Astrocyte (in vitro differentiated cells and primary cell): Measurements from ENCODE around the gene ASB6. TPM values are rescaled to one million over a fixed set of nuclear protein-coding genes. Genes with fewer than 3 reads are reported as not detected.

Experiments used
- DNase-seq: peaks from one replicate; pipeline ENCODE4 v3.0.0-alpha.2; 2010; ENCODE audit warnings: low read depth
- FAIRE-seq: peaks from 2 replicates; lab custom pipeline; 2011; peaks lifted over from hg19 to GRCh38; lab: Jason Lieb, UNC
- H2AFZ ChIP-seq: 2 replicates; pipeline ENCODE4 v1.6.0; 2012; ENCODE audit warnings: low read depth, low read length, inconsistent platforms
- H3K27ac ChIP-seq: 2 replicates; pipeline ENCODE4 v1.5.1; 2011; ENCODE audit warnings: low read depth, low read length, inconsistent platforms
- H3K27me3 ChIP-seq: 2 replicates; pipeline ENCODE4 v1.6.0; 2011; ENCODE audit warnings: low read length, inconsistent platforms; ENCODE audit not compliant: insufficient read depth
- H3K36me3 ChIP-seq: 2 replicates; pipeline ENCODE4 v1.5.1; 2011; ENCODE audit warnings: low read length, inconsistent platforms; ENCODE audit not compliant: insufficient read depth
- H3K4me1 ChIP-seq: 2 replicates; pipeline ENCODE4 v1.5.1; 2011; ENCODE audit warnings: low read length, inconsistent platforms; ENCODE audit not compliant: insufficient read depth
- H3K4me2 ChIP-seq: 2 replicates; pipeline ENCODE4 v1.6.0; 2012; ENCODE audit warnings: low read length, inconsistent platforms
- H3K4me3 ChIP-seq: 2 replicates; pipeline ENCODE4 v1.5.1; 2011; ENCODE audit warnings: low read depth, mild to moderate bottlenecking, low read length, inconsistent platforms; ENCODE audit not compliant: insufficient read depth
- H3K79me2 ChIP-seq: 2 replicates; pipeline ENCODE4 v1.6.0; 2012; ENCODE audit warnings: mild to moderate bottlenecking, low read length, inconsistent platforms; ENCODE audit not compliant: insufficient read depth
- H3K9ac ChIP-seq: 2 replicates; pipeline ENCODE4 v1.6.0; 2012; ENCODE audit warnings: mild to moderate bottlenecking, low read length, inconsistent platforms
- H3K9me3 ChIP-seq: 2 replicates; pipeline ENCODE4 v1.5.1; 2012; ENCODE audit warnings: low read depth, mild to moderate bottlenecking, low read length, inconsistent platforms; ENCODE audit not compliant: insufficient read depth
- H4K20me1 ChIP-seq: 2 replicates; pipeline ENCODE4 v1.6.0; 2012; ENCODE audit warnings: low read length, inconsistent platforms; ENCODE audit not compliant: insufficient read depth
- H3K27ac Mint-ChIP-seq: one replicate; pipeline ENCODE4 v1.8.0; 2021; ENCODE audit warnings: mild to moderate bottlenecking, mixed read lengths; ENCODE audit not compliant: unreplicated experiment
- H3K27me3 Mint-ChIP-seq: one replicate; pipeline ENCODE4 v1.8.0; 2021; ENCODE audit warnings: low read depth, mixed read lengths; ENCODE audit not compliant: unreplicated experiment
- H3K36me3 Mint-ChIP-seq: one replicate; pipeline ENCODE4 v1.8.0; 2021; ENCODE audit warnings: low read depth, mixed read lengths; ENCODE audit not compliant: unreplicated experiment
- H3K4me1 Mint-ChIP-seq: one replicate; pipeline ENCODE4 v1.8.0; 2021; ENCODE audit warnings: low read depth, mixed read lengths; ENCODE audit not compliant: unreplicated experiment
- H3K4me3 Mint-ChIP-seq: one replicate; pipeline ENCODE4 v1.8.0; 2021; ENCODE audit warnings: mild to moderate bottlenecking, moderate library complexity, mixed read lengths; ENCODE audit not compliant: unreplicated experiment
- H3K9me3 Mint-ChIP-seq: one replicate; pipeline ENCODE4 v1.8.0; 2021; ENCODE audit warnings: mild to moderate bottlenecking, mixed read lengths; ENCODE audit not compliant: unreplicated experiment
- EZH2 ChIP-seq: IDR thresholded peaks from 2 replicates; pipeline ENCODE4 v1.6.1; 2012; ENCODE audit warnings: mild to moderate bottlenecking, low read length, inconsistent platforms; ENCODE audit not compliant: insufficient read depth
- total RNA-seq: library from RNA; stranded (reverse); gene quantifications from 2 replicates; pipeline ENCODE4 v1.2.1, GENCODE V29; 2021
- TF ChIP-seq, protein P1 (sequence below): IDR thresholded peaks from 2 replicates; pipeline ENCODE4 v1.5.1; 2011; ENCODE audit warnings: low read depth, mild to moderate bottlenecking, inconsistent platforms, low read length, moderate library complexity; ENCODE audit not compliant: insufficient read depth

The ASB6 gene
- total RNA-seq, 1 donor from 2014 or later, result 24.3 TPM

DNA sequence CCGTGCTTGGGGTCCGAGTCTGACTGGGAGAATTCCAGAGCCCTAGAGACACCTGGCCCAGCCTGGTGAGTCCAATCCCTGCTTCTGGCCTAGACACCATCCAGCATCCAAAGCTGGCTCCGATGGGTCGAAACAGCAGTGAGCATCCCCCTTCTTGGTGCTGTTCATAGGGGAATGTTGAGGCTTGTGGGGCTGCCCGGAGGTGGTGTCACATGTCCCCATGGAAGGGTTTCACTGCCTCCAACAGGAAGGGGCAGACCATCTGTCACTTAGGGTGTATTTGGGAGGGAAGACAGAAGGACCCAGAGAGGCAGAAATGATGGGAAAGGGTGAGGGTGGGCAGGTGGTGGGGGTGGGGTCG is 34.9 kb downstream of the ASB6 start:
- H3K27ac ChIP-seq, result no peak overlapping the region
- peak overlapping the region; percentile 58 for H3K27ac Mint-ChIP-seq

DNA sequence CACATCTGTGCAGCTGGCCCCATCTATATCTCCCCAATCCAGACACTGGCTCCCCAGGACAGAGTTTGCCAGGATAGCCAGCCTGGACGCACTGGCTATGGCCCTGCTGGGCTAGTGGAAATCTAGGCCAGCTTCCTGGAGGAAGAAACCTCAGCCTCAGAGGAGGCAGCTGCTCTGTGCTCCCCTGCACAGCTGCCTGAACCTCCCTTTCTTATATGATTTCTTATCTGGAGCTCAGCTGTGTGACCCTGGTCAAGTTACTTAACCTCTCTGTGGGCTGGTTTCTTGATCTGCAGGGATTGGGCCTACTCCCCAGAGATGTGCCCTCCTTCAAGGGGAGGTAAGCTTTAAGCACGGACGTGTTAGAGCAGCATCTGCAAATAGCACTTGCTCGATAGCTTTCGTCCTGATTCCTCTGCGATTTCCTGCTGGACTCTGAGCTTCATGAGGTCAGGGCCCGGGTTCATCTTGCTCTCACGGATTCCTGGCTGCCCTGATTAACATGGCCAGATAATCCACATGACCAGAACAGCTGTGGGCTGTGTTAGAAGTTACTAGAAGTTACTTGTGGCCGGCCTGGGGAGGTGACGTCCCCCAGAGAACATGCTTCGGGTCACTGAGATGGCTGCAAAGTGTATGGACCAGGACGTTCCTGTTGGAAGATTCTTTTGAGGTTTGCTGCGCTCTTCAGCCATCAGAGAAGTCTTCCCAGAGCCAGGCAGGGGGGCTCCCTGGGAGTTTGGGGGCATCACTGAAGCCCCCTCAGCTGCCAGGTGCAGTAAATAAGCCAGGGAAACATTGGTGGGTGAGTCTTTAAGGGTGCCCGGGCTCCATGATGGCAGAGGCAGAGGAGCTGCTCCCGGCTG is 35.6 kb downstream of the ASB6 start:
- no peak overlapping the region for H3K9ac ChIP-seq
- no peak for TF ChIP-seq EZH2
- TF ChIP-seq, protein P1, sequence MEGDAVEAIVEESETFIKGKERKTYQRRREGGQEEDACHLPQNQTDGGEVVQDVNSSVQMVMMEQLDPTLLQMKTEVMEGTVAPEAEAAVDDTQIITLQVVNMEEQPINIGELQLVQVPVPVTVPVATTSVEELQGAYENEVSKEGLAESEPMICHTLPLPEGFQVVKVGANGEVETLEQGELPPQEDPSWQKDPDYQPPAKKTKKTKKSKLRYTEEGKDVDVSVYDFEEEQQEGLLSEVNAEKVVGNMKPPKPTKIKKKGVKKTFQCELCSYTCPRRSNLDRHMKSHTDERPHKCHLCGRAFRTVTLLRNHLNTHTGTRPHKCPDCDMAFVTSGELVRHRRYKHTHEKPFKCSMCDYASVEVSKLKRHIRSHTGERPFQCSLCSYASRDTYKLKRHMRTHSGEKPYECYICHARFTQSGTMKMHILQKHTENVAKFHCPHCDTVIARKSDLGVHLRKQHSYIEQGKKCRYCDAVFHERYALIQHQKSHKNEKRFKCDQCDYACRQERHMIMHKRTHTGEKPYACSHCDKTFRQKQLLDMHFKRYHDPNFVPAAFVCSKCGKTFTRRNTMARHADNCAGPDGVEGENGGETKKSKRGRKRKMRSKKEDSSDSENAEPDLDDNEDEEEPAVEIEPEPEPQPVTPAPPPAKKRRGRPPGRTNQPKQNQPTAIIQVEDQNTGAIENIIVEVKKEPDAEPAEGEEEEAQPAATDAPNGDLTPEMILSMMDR, result no peak
- no peak overlapping the region for H3K4me3 Mint-ChIP-seq
- H3K27ac ChIP-seq, result no peak overlapping the region
- H3K79me2 ChIP-seq, result no peaks in the 10 kb centered on the region
- H3K36me3 Mint-ChIP-seq, result no peaks in the 10 kb centered on the region
- H4K20me1 ChIP-seq, result no peaks in the 10 kb centered on the region
- no peaks in the 10 kb centered on the region for H3K27me3 ChIP-seq
- DNase-seq (no peak), FAIRE-seq (no peak)
- peaks cover 21% of the 10 kb centered on the region for H3K4me1 ChIP-seq
- H3K27me3 Mint-ChIP-seq, result no peaks in the 10 kb centered on the region
- no peaks in the 10 kb centered on the region for H3K9me3 ChIP-seq
- no peak overlapping the region for H3K4me3 ChIP-seq
- H3K27ac Mint-ChIP-seq, result peak overlapping the region; percentile 58
- peaks cover 17% of the 10 kb centered on the region for H3K4me1 Mint-ChIP-seq
- no peak overlapping the region for H3K4me2 ChIP-seq
- no peaks in the 10 kb centered on the region for H3K9me3 Mint-ChIP-seq
- no peaks in the 10 kb centered on the region for H3K36me3 ChIP-seq
- H2AFZ ChIP-seq, result peak overlapping the region; percentile 24

More for the DNA sequence above, 34.9 kb downstream of the ASB6 start:
- Mint-ChIP-seq H3K4me3 (no peak overlapping the region), H3K36me3 (no peaks in the 10 kb centered on the region), H3K27me3 (no peaks in the 10 kb centered on the region), H3K4me1 (peaks cover 17% of the 10 kb centered on the region), H3K9me3 (no peaks in the 10 kb centered on the region)
- H3K27me3 ChIP-seq, result no peaks in the 10 kb centered on the region
- H4K20me1 ChIP-seq, result no peaks in the 10 kb centered on the region
- H3K4me3 ChIP-seq, result no peak overlapping the region
- FAIRE-seq (no peak), DNase-seq (no peak)
- H3K36me3 ChIP-seq, result no peaks in the 10 kb centered on the region
- peaks cover 21% of the 10 kb centered on the region for H3K4me1 ChIP-seq
- H3K9me3 ChIP-seq, result no peaks in the 10 kb centered on the region
- H3K9ac ChIP-seq, result no peak overlapping the region
- no peak overlapping the region for H2AFZ ChIP-seq
- no peak overlapping the region for H3K4me2 ChIP-seq
- H3K79me2 ChIP-seq, result no peaks in the 10 kb centered on the region
- TF ChIP-seq, protein P1, result no peak
- TF ChIP-seq EZH2, result no peak

DNA sequence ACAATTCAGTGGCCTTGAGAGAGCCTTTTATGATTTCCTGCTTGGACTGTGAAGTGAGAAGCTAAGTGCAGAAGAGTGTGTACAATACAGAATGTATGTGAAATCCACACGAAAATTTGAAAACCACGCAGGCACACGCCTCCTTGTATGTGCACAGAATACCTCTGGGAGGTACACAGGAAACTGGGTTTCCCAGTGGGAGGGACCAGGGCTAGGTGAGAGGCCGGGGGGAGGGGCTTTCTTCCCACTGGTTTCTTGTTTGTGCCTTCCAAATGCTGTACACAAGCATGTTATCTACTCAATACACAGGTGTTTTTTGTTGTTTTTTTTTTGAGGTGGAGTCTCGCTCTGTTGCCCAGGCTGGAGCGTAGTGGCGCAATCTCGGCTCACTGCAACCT is 37.2 kb downstream of the ASB6 start:
- Mint-ChIP-seq H3K27me3 (no peaks in the 10 kb centered on the region), H3K4me1 (peaks cover 13% of the 10 kb centered on the region), H3K4me3 (no peak overlapping the region), H3K9me3 (no peaks in the 10 kb centered on the region), H3K27ac (no peak overlapping the region), H3K36me3 (no peaks in the 10 kb centered on the region)
- DNase-seq, result no peak
- H4K20me1 ChIP-seq, result no peaks in the 10 kb centered on the region
- TF ChIP-seq, protein P1, result no peak
- TF ChIP-seq EZH2, result no peak
- H3K79me2 ChIP-seq, result no peaks in the 10 kb centered on the region
- H3K36me3 ChIP-seq, result no peaks in the 10 kb centered on the region
- H3K9me3 ChIP-seq, result no peaks in the 10 kb centered on the region
- peaks cover 10% of the 10 kb centered on the region for H3K4me1 ChIP-seq
- no peak overlapping the region for H3K9ac ChIP-seq
- H3K4me2 ChIP-seq, result no peak overlapping the region
- no peak overlapping the region for H2AFZ ChIP-seq
- FAIRE-seq, result no peak
- no peaks in the 10 kb centered on the region for H3K27me3 ChIP-seq
- no peak overlapping the region for H3K4me3 ChIP-seq
- H3K27ac ChIP-seq, result no peak overlapping the region
